Stimulated activated CD4-positive, alpha-beta T cell treated with anti-CD3 and anti-CD28 coated beads, Interleukin-4, amount 100 ng/mL, for 1 hour (primary cell): ENCODE data around the gene THY1.
"Not testable (repeated sequence)": the region's sequence is repeated elsewhere in the genome, so short reads cannot be mapped to it uniquely, and the experiment has no call there.

Experiments
- DNase-seq: peaks from one replicate; pipeline ENCODE4 v3.0.0-alpha.2; 2020

Gene THY1

GRCh38 chr11:119445379-119445778, 22.4 kb upstream of the THY1 start:
- no peak for DNase-seq

GRCh38 chr11:119441898-119442243, 18.9 kb upstream of the THY1 start:
- no peak for DNase-seq

GRCh38 chr11:119438599-119438998, 15.6 kb upstream of the THY1 start:
- DNase-seq = no peak

- not testable (repeated sequence) for DNase-seq
These were observed 14.5 kb upstream of the THY1 start for GRCh38 chr11:119437521-119437920.

- DNase-seq = no peak
These were observed 13.7 kb upstream of the THY1 start for GRCh38 chr11:119436711-119437110.

- no peak for DNase-seq
These were observed 13.1 kb upstream of the THY1 start for GRCh38 chr11:119436093-119436492.

- DNase-seq = no peak
These were observed 11.8 kb upstream of the THY1 start for GRCh38 chr11:119434591-119435330.

GRCh38 chr11:119433358-119433725, 10.4 kb upstream of the THY1 start:
- no peak for DNase-seq

- no peak for DNase-seq
These were observed 9.7 kb upstream of the THY1 start for GRCh38 chr11:119432484-119433357.

GRCh38 chr11:119431523-119431922, 8.6 kb upstream of the THY1 start:
- no peak for DNase-seq

GRCh38 chr11:119427279-119427678, 4.3 kb upstream of the THY1 start:
- DNase-seq = no peak

- DNase-seq = no peak
These were observed 3.2 kb upstream of the THY1 start for GRCh38 chr11:119426142-119426541.

GRCh38 chr11:119424775-119425174, 1.8 kb upstream of the THY1 start:
- no peak for DNase-seq

- DNase-seq = no peak
These were observed 1.3 kb upstream of the THY1 start for GRCh38 chr11:119424276-119424675.

- no peak for DNase-seq
These were observed 710 bp upstream of the THY1 start for GRCh38 chr11:119423509-119424254.

- peak; percentile 3 for DNase-seq
These were observed 797 bp downstream of the THY1 start for GRCh38 chr11:119421941-119422808.

GRCh38 chr11:119421351-119421750, 1.6 kb downstream of the THY1 start:
- no peak for DNase-seq

- DNase-seq = no peak
These were observed 2.3 kb downstream of the THY1 start for GRCh38 chr11:119420631-119421030.

- DNase-seq = no peak
These were observed 3.0 kb downstream of the THY1 start for GRCh38 chr11:119419834-119420492.

GRCh38 chr11:119419246-119419645, 3.7 kb downstream of the THY1 start:
- no peak for DNase-seq

GRCh38 chr11:119418759-119419158, 4.2 kb downstream of the THY1 start:
- no peak for DNase-seq
